ENCODE data around the gene MR1. TPM values are rescaled to one million over a fixed set of nuclear protein-coding genes. Genes with fewer than 3 reads are reported as not detected.
A peak's percentile ranks its signal among the peaks of the same experiment; 100 is the strongest.

MR1 gene
- total RNA-seq, 2 donors from 2014 or later = 10.5 to 12.0 TPM

- intact Hi-C loops (cut with DNase I) = no loop called here
- ATAC-seq (no peak), DNase-seq (no peak)
Observed at GRCh38 chr1:181100934-181101333, 67.2 kb downstream of the MR1 start.

DNA sequence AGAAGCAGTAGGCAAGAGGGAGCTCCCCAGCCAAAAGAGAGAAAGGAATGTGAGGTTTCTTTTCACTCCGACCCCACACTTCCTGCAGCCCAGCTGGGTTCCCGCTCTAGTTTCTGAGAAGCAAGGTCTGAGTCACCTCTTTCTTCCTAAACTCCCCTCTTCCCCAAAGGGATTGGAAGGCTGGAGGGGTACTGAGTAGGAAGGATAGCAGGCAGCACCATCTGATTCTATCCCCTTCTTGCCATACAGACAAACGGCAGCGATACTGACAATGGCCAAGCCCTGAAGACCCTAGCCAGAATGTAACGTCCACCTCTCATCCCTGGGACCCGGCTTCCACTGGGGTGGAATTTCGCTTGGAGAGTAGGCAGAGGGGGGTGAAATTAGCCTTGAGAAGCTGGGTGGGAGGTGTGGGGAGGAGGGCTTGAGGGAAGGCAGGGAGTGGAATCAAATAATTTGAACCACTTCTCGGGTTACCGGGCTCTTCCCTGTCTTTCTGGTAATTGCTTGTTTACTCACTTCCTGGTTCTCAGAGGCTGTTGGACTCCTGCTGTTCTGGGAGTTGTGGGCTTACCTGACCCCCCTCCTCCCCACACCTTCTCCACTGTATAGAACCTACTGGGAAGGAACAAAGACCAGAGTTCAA, 67.9 kb downstream of the MR1 start:
- DNase-seq (no peak), ATAC-seq (no peak)
- intact Hi-C loops (cut with DNase I) = no loop called here

DNA sequence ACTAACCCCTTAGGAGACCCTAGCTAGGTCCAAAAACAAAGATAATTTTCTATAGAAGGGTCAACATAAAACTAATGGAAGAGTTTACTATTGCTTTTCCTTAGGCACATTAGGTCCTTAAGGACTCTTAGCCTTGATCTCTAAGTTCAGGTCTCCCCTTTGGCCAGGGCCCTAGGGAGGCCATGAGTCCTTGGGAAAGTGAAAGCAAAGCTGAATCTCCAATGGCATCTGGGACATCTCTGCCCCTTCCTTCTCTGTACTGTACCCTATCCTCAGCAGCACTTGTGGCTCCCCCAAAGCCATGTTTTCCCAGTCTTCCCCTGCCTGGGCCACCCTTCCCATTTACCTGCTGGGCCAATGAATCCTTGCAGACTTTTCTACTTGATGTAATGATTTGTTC, 69.1 kb downstream of the MR1 start:
- ATAC-seq = no peak
- DNase-seq = no peak
- intact Hi-C loops (cut with DNase I) = no loop called here

GRCh38 chr1:181103399-181103798, 69.6 kb downstream of the MR1 start:
- intact Hi-C loops (cut with DNase I) = no loop called here
- ATAC-seq (no peak), DNase-seq (no peak)

DNA sequence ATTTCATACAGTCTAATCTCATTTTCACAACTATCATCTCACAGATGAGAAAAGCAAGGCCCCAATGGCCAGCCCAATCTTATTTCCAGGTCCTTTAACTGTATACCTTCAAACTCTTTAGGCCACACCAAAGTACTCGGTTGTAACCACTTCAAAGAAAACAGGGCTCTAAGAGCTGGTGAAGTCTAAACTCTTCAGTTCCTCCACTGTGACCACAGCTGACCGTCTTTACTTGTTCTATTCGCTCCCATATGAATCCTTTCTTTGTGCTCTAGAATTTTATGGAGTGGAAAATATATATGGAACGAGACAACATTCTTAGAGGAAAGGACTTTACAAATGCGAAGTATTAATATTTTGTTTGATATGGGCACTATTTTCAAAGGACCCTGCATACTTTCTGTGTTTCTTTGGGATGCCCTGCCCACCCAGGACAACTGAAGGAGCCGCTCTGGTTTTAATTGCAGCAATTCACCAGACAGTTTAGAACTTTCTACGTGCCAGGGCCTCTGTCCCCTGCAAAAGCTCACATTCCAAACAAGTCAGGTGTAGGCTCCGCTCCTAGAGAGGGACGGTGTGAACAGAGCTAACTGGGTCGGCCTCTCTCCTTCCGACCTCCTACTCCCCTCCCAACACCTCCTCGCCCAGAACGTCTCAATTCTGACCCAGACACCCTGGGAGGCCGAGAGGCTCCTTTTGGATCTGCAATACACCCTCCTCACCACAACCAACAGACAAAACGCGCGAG, 70.4 kb downstream of the MR1 start:
- no peak for DNase-seq
- ATAC-seq = peak in 1 of 2 donors; percentile 46
- intact Hi-C loops (cut with DNase I) = no loop called here

DNA sequence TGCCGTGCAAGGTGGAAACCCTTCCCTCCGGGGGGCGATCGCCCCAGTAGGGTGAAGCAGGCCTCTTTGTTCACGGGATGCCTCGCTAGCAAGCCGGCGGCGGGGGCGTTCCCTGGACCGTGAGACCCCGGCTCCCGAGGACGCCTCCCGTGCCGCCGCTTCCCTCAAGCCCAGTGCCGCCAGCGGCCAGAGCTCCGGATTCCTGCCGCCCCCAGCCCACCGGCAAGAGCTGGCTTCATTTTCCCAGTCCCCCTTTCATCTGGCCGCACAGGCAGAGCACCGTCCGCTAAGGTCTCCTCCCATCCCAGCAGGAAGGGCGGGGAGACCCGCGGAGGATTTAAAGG, 71.0 kb downstream of the MR1 start:
- peak in 1 of 2 donors; percentile 21 for ATAC-seq
- peak; percentile 59 for DNase-seq
- intact Hi-C loops (cut with DNase I) = loop anchor here in 1 of 2 donors (5.0 kb wide), 1 partner anchor 38 kb away; no protein-coding TSS in a partner anchor

DNA sequence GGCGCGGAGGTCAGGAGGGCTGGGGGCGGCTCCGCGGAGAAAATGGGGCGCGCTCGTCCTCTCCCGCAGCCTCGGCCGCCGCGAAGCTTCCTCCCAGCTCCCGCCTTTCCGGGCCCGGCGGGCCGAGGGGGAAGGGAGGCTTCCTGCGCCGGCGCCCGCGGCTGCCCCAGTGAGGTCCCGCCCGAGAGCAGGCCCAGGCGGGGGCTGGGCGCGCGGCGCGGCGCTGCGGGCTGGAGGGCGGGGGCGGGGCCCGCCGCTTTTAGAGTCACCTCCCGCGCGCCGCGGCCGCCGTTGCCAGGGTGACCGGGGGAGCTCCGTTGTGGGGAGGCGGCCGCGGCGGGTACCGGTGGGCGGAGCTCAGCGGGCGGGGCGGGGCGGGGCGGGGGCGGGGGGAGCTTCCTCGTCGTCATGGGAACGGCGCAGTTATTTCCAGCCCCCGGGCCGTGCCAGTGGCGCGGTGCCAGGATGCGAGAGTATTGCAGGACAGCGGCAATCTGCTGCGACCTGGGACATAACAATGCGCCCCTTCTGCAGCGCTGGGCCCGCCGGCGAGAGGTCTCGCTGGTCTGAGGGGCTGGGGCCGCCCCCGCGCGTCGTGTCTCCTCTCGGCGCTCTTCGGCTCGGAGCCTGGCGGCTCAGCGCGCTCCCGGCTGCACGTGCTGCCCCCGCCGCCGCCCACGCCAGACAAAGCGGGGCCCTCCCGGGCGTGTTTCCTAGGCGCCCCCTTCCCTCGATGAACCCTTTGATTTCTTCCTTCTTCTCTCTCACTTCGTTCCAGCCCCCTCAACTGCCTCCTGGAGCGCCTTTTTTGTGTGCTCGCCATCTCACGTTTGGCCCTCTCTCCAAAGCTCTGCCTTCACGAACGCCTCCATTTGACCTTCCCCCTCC, 71.6 kb downstream of the MR1 start:
- DNase-seq = peak; percentile 97
- peak; percentile 96 to 97 for ATAC-seq
- intact Hi-C loops (cut with DNase I) = loop anchor here in 1 of 2 donors (5.0 kb wide), 1 partner anchor 37 kb away; no protein-coding TSS in a partner anchor

GRCh38 chr1:181106022-181106312, 72.2 kb downstream of the MR1 start:
- ATAC-seq (no peak), DNase-seq (no peak)
- intact Hi-C loops (cut with DNase I) = loop anchor here in 1 of 2 donors (5.0 kb wide), 1 partner anchor 36 kb away; no protein-coding TSS in a partner anchor

DNA sequence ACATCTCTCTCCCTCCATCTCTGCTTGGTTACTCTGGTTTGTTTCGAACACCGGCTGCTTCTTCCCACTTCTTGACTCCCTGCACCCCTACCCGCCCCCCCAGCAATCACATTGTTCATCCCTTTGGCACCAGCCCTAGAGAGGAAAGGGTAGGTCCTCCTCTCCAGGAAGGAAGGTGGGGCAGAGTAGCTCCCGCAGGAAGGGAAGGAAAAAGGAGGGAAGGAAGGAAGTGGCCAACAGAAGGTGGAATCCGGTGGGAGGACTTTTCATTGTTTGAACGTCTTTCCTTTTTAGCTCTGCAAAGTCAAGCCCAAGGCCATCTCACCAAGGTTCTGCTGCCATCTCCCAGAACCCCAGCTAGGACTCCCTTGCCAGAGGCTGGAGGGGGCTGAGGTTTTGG, 72.7 kb downstream of the MR1 start:
- intact Hi-C loops (cut with DNase I) = loop anchor here in 1 of 2 donors (5.0 kb wide), 1 partner anchor 36 kb away; no protein-coding TSS in a partner anchor
- no peak for DNase-seq
- ATAC-seq = no peak

- intact Hi-C loops (cut with DNase I) = loop anchor here in 1 of 2 donors (5.0 kb wide), 1 partner anchor 35 kb away; no protein-coding TSS in a partner anchor
- ATAC-seq (no peak), DNase-seq (no peak)
Observed at GRCh38 chr1:181107711-181108110, 73.9 kb downstream of the MR1 start.

DNA sequence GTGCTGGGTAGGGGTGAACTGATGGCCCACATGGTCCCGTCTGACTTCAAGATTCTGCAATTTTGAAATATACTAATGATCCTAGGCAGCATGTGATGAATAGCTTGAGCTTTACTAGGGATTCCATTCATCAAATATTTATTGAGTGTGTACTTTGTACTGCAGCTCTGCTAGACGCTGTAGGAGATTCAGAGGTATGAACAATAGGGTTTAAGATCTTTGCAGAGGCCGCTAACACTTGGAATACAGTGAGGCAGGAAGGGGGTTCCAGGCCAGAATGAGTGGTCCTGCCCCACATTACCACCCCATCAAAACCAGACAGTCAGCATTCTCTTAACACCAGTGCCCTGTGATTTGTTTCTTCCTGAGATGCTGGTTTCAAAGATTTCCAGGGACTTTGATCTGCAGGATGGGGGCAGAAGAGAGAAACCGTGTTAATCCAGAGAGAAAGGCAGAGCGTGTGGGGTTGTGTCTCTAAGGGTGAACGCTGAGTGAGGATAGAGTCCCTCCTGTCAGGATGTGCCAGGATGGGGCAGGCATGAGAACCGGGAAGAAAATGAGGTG, 74.6 kb downstream of the MR1 start:
- intact Hi-C loops (cut with DNase I) = loop anchor here in 1 of 2 donors (5.0 kb wide), 1 partner anchor 34 kb away; no protein-coding TSS in a partner anchor
- DNase-seq (no peak), ATAC-seq (no peak)

DNA sequence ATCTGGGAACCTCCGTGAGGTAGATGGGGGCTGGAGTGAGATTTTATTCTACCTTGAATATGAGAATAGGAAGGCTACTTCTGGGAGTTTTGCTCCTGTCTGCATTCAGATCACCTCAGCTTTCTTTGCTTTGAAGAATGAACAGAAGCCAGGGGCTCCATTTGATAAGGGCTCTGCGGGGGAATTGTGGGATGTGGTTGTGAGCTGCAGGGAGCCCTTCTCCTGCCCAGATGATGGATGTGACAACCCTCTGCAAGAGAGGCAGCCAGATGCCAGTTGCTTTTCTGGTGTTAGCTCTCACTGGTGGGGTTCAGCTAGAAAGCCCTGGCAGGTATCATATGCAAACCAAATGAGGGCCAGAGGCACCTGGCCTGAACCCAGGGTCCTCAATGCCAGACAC, 76.2 kb downstream of the MR1 start:
- ATAC-seq = no peak
- no peak for DNase-seq
- intact Hi-C loops (cut with DNase I) = no loop called here

Other genes with a start within 250 kb of the MR1 start
- 1 to 10 TPM; 8.2 to 9.3 TPM for gene KIAA1614, start 121.1 kb upstream of the MR1 start, total RNA-seq
- 10 to 100 TPM in 1 of 2 donors, 1 to 10 TPM in 1; 10.0 to 10.3 TPM for gene STX6, start 11.1 kb upstream of the MR1 start, total RNA-seq
- gene IER5, start 54.7 kb downstream of the MR1 start, total RNA-seq = 10 to 100 TPM; 15.7 to 25.0 TPM